ENCODE data around the gene LAT.
A peak's percentile ranks its signal among the peaks of the same experiment; 100 is the strongest.
"Not testable (repeated sequence)": the region's sequence is repeated elsewhere in the genome, so short reads cannot be mapped to it uniquely, and the experiment has no call there.

Gene LAT

DNA sequence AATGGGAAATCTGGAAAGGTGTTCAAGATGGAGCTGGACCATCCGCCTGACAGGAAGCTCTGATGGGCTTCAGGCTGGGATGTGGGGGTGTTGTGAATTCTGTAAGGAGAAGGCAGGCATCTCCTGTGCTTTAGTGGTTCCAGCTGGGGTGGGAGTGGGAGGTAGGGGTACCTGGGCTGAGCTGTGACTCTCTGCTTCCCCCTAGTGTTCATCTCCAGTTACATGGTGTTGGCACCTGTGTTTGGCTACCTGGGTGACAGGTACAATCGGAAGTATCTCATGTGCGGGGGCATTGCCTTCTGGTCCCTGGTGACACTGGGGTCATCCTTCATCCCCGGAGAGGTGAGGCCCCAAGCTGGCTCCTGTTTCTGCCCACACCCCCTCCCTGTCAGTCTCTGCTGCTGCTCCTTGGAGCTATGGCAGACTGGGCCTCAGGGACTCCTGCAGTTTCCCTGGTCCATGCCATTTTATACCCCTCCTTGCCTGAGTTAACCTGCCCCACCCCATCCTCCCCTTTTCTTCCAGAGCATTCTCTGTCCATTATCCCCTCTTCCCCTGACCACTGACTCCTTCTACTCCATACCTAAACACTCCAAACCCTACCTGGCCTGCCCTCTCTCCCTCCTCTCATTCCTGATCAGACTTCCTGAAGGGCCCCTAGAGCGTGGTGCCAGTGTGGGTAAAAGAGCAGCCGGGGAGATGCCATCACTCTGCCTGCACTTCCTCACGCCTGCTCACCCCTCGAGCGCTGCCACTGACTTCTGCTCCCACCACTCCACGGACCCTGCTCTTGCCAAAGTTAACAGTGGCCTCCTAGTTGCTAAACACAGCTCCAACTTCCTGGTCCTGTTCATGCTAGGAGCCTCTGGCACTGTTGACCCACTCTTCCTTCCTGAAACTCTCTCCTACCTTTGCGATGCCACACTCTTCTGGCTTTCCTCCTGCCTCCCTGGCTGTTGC, 6.9 kb upstream of the LAT start:
- peak; percentile 37 for DNase-seq (ENCODE audit: low spot score)

DNA sequence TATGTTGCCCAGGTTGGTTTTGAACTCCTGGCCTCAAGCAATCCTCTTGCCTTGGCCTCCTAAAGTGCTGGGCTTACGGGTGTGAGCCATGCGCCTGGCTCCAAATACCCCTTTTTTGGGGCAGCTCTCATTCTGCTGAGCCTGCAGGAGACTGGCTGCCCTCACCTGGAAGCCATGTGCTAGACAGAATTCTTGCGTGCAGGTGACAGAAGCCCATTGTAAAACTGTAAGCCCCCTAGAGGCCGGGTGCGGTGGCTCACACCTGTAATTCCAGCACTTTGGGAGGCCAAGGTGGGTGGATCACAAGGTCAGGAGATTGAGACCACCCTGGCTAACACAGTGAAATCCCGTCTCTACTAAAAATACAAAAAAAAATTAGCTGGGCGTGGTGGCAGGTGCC, 4.5 kb upstream of the LAT start:
- DNase-seq (ENCODE audit: low spot score), result not testable (repeated sequence)

DNA sequence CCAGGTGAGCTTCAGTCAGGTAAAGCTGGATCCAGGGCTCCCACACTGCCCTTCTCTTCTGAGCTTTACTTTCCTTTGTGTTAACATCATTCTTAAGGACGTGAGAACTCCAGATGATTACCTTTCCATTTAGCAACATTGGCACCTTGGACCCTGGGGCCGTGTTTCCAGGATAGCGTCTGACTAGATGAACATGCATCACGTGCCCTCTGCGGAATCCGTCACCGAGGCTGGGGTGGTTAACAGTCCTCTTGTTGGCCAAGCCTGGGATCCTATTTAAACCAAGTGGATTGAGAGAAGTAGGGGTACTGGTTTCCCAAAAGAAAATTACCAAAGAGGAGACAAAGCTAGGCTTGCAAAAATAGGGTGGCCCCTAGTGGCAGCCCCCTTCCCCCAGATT, 3.9 kb upstream of the LAT start:
- peak; percentile 32 for DNase-seq (ENCODE audit: low spot score)

DNA sequence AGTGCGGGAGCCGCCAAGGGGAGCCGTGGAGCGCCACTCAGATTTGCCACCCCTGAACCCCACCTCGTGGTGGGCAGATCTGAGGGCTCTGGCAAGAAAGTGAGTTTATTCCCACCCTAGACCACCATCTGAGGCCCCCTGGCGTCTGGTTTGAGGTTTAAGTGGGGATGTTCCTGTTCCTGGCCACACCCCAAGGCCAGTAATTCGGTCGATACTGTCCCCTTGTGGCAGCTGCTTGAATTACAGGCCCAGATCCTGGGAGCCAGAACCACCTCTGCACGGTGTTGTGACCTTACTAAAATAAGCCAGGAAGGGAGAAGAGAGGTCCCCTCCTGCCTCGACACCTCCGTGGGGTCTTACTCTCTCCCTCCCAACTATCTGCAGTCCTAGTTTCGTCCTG, 3.3 kb upstream of the LAT start:
- peak; percentile 83 for DNase-seq (ENCODE audit: low spot score)

DNA sequence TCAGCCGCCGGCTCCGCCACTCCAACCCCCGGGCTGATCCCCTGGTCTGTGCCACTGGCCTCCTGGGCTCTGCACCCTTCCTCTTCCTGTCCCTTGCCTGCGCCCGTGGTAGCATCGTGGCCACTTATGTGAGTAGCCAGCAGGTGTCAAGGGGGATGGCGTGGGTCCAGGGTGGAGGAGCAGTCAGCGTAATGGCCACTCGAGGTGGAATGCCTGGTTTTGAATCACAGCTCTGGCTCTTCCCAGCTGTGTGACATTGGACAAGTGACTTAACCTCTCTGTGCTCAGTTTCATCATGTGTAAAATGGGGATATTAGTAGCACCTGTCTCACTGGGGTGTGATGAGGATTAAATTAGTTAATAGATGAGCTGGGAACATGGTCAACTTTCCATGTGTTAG, 2.4 kb upstream of the LAT start:
- DNase-seq (ENCODE audit: low spot score), result no peak

DNA sequence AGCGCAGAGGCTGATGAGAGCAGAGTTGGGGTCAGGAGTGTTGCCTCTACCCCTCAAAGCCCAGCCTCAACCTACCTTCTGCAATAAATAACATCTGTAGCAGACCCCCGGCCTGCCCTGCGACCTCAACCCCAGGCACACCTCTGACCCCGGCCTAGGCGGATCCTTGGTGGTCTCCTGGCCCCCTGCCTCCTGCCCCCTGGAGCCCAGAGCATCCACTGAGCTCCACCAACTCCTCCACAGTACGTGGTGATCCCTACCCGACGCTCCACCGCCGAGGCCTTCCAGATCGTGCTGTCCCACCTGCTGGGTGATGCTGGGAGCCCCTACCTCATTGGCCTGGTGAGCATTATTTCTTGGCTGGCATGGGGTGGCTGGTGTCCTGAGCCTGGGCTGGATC, 1.9 kb upstream of the LAT start:
- no peak for DNase-seq (ENCODE audit: low spot score)

DNA sequence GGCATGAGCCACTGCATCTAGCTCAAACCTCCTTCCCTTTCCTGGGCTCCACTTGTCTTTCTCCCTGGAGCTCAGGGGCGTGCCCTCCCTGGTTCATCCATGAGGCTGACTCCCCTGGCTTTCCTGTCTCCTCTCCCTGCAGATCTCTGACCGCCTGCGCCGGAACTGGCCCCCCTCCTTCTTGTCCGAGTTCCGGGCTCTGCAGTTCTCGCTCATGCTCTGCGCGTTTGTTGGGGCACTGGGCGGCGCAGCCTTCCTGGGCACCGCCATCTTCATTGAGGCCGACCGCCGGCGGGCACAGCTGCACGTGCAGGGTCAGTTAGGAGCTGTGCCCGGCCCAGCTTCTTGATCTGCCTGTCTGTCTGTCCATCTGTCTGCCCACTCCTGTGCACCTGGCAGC, 1.2 kb upstream of the LAT start:
- DNase-seq (ENCODE audit: low spot score), result no peak

DNA sequence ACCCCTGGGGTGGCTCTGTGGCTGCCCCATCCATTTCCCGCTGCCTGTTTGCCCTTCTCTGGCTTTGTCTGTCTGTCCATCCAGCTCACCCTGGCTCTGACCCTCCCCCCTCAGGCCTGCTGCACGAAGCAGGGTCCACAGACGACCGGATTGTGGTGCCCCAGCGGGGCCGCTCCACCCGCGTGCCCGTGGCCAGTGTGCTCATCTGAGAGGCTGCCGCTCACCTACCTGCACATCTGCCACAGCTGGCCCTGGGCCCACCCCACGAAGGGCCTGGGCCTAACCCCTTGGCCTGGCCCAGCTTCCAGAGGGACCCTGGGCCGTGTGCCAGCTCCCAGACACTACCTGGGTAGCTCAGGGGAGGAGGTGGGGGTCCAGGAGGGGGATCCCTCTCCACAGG, 761 bp upstream of the LAT start:
- no peak for DNase-seq (ENCODE audit: low spot score)

DNA sequence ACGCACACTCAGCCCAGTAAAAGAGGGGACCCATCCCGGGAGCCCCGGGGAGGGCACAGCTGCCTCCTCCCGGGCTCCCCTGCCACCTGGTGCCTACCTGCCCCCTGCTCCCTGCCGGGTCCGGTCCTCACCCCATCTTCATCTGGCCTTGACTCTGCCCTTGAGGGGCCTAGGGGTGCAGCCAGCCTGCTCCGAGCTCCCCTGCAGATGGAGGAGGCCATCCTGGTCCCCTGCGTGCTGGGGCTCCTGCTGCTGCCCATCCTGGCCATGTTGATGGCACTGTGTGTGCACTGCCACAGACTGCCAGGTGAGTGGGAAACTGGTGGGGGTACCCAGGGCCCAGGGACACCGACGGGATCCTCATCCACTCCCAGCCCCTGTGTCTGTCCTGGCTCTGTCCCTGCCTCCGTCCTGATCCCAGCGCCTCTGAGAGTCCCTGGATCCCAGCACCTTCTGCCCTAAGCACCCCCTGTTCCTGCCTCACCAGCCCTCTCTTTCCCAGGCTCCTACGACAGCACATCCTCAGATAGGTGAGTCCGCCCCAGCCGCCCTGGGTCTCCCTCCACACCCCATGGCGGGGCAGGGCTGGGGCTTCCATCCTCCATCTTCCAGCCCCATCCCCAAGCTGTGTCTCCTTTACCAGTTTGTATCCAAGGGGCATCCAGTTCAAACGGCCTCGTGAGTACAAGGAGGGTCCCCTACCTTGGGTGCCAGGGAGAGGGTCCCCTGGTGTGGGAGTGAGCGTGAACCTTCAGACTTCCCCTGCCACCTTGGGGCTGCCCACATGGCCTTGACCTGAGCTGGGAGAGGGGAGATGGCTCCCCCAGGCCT, 574 bp downstream of the LAT start:
- DNase-seq (ENCODE audit: low spot score), result no peak

DNA sequence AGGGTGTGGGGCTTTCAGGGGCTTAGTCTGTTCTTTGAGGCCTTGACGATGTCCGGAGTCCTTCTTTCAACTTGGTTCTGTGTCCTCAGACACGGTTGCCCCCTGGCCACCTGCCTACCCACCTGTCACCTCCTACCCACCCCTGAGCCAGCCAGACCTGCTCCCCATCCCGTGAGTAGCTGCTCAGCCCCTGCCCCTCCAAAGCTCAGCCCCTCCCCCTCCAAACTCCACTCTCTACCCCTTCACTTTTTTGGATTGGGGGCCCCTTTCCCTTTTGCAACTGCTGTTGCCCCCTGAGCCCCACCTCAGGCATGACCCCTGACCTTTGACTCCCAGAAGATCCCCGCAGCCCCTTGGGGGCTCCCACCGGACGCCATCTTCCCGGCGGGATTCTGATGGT, 1.2 kb downstream of the LAT start:
- no peak for DNase-seq (ENCODE audit: low spot score)

DNA sequence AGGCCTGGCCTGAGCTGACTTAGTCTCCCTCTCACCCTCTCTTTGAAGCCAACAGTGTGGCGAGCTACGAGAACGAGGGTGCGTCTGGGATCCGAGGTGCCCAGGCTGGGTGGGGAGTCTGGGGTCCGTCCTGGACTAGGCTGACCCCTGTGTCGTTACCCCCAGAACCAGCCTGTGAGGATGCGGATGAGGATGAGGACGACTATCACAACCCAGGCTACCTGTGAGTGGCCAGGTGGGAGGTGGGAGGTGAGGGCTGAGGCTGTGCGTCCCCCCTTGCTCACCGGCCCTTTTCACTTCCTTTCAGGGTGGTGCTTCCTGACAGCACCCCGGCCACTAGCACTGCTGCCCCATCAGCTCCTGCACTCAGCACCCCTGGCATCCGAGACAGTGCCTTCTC, 1.6 kb downstream of the LAT start:
- no peak for DNase-seq (ENCODE audit: low spot score)

DNA sequence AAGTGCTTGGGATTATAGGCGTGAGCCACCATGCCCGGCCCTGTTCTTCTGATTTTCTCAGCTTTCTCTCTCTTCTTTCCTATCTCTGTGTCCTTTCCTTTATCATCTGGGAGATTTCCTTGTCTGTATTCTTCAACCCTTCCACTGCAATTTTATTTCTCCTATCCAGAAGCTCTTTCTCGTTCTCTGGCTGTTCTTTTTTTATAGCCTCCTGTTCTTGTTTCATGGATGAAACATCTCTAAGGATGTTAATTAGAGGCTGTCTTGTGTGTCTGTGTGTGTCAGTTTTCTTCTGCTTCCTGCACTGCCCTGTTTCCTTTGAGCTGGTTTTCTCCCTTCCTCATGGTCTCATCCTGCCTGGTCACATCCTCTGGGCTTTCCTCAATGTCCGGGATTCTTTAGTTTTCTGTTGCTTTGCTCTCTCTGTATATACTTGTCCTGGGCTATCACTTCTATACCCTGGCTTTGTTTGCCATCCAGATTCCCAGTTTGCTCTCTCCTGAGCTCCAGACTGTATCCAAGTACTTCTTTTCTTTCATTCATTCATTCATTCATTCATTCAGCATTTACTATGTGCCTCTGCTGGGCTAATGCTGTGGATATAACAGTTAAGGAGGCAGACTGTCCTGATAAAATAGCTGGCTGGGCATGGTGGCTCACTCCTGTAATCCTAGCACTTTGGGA, 2.5 kb downstream of the LAT start:
- DNase-seq (ENCODE audit: low spot score), result no peak

DNA sequence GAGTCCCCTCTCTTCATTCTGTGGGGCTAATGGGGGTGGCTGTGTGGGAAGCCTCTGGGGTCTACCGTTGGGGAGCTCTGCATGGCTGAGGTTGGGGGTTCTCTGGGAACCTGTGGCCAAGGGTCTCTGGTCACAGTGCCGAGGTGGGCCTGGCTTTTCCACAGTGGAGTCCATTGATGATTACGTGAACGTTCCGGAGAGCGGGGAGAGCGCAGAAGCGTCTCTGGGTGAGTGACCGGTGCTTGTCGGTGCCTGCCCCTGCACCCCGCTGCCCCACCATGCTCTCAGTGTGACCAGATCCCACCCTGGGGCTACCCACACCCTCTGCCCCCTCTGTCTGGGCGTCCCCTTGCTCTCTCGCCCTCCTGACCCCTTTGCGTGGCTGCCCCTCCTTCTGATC, 4.5 kb downstream of the LAT start:
- DNase-seq (ENCODE audit: low spot score), result no peak

DNA sequence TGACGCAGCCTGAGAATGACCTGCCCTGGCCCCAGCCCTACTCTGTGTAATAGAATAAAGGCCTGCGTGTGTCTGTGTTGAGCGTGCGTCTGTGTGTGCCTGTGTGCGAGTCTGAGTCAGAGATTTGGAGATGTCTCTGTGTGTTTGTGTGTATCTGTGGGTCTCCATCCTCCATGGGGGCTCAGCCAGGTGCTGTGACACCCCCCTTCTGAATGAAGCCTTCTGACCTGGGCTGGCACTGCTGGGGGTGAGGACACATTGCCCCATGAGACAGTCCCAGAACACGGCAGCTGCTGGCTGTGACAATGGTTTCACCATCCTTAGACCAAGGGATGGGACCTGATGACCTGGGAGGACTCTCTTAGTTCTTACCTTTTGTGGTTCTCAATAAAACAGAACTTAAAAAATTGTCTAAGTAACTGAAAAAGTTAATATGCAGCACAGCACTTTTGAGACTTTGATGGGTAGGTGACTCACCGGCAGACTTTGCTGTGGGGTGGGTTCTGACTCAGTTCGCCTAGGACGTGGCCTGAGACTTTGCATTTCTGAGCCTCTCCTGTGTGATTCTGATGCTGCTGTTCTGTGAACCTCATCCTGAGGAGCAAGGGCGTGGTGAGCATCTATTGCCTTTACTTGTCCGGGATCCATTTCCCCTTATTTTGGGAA, 5.7 kb downstream of the LAT start:
- DNase-seq (ENCODE audit: low spot score), result no peak

DNA sequence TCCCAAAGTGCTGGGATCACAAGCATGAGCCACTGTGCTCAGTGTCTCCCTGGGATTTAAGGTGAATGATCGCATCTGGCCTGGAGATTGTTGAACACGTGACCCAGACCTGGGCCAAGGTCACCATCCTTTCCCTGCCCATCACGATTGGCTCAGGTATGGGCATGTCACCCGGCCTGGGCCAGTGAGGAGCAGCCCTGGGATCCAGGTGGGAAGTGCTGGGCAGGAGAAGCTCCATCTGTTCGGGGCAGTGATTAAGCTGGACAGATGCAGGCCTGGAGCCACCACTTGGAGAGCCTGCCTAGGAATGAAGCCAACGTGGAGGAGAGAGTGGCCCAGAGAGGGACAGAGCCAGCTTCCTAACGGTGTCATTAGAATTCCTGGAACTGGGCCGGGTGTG, 6.8 kb downstream of the LAT start:
- DNase-seq (ENCODE audit: low spot score), result no peak

DNA sequence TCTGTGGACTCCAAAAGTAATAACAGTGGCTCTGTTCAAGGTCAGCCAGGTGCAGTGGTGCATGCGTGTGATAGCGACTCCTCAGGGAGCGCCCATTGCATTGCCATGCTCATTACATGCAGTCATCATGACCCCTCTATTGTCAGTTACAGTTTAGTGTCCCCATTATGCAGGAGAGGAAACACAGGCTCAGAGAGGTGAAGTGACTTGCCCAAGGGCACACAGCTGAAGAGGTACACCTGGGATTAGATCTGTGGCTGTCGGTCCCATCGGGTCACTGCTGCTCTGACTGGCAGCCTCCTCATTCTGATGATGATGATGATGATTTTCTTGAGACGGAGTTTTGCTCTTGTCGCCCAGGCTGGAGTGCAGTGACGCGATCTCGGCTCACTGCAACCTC, 7.6 kb downstream of the LAT start:
- DNase-seq (ENCODE audit: low spot score), result no peak

DNA sequence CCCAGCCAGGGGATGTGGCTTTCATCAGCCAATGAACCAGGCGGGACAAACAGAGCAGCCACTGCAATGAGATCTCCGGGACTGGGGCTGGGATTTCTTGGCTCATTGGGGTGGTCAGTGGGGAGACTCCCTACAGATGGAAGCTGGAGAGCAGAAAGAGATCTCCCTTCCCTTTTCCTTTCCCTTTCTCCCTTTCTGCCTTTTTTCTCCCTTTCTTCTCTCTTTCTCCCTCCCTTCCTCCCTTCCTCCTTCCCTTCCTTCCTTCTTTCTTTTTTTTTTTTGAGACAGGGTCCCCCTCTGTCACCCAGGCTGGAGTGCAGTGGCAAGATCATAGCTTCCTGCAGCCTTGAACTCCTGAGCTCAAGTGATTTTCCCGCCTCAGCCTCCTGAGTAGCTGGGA, 14.0 kb downstream of the LAT start:
- DNase-seq (ENCODE audit: low spot score), result no peak

DNA sequence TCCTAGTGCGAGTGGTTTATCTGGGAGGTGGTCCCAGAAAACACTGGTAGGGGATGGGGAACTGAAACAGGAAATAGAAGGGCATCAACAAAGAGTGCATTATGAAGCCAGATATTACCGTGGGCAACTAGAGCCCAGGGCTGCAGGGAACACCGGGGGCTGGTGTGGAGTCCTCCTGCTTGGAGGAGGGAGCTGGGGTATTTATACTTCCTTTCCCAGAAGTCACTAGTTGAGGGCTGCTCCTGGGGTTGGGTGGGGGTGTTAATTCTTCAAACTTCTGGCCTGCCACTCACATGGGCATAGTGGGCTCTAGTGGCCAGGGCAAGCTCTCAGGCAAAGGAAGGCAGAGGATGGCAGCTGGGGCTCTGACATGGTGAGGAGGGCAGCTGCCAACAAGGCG, 14.7 kb downstream of the LAT start:
- no peak for DNase-seq (ENCODE audit: low spot score)

DNA sequence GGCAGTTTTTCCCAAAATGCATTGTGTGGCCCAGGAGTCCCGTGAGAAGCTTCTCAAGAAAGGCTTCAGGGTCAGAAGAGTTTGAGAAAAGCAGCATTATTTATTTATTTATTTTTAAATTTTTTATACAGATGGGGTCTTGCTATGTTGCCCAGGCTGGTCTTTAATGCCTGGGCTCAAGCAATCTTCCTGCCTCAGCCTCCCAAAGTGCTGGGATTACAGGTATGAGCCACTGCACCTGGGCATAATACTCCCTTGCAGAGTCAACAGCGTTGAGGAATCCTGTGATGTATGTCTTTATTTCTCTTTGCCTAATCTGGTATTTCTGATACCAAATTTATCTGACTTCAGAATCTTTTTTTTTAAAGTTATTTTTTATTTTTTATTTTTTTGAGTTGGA, 15.2 kb downstream of the LAT start:
- no peak for DNase-seq (ENCODE audit: low spot score)

DNA sequence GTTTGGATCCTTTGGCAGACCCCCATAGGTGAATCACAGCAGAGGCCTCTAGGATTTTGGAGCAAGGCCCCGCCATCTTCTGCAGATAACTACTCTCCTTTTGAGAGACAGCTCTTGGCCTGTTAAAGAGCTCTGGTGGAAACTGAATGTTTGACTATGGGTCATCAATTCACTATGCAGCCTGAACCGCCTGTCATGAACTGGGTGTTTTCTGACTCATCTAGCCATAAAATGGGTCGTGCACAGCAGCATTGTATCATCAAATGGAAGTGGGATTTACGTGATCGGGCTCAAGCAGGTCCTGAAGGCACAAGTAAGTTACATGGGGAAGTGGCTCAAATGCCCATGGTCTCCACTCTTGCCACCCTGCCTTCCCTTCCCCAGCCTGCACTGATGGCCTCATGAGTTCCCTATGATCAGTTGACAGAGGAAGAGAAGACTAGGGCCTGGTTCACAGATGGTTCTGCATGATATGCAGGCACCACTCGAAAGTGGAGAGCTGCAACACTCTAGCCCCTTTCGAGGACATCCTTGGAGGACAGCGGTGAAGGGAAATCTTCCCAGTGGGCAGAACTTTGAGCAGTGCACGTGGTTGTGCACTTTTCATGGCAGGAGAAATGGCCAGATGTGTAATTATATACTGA, 19.8 kb downstream of the LAT start:
- DNase-seq (ENCODE audit: low spot score), result not testable (repeated sequence)

DNA sequence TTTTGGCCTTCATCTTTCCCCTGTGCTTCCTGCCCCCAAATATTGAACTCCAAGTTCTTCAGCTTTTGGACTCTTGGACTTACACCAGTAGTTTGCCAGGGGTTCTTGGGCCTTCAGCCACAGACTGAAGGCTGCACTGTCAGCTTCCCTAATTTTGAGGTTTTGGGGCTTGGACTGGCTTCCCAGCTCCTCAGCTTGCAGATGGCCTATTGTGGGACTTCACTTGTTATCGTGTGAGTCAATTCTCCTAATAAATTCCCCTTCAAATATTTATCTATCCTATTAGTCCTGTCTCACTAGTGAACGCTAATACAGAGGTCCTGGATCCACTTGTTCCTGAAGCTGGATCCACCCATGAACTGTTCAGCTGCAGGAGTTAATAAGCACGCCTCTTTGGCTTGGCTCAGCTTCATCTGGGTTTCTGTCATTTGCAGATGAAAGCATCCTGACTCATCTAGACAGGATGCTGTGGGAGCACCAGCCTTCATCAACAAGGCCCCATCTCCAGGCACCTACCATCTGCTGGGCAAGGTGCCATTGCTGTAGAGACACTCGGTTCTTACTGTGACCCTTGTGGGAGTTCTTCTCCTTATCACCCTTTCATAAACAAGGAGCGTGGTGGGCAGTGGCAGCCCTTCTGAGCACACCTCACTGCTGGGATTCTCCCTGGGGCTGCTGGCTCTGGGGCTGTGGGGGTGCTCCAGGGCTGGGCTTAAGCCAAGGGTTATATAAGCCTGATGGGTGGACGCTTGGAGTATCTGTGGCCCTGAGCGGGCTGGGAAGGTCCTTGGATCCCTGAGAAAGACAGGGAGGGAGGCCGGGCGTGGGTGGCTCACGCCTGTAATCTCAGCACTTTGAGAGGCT, 23.1 kb downstream of the LAT start:
- DNase-seq (ENCODE audit: low spot score), result no peak

All from NAMALWA (cell line).